ENCODE results near the gene PEPD.

DNA sequence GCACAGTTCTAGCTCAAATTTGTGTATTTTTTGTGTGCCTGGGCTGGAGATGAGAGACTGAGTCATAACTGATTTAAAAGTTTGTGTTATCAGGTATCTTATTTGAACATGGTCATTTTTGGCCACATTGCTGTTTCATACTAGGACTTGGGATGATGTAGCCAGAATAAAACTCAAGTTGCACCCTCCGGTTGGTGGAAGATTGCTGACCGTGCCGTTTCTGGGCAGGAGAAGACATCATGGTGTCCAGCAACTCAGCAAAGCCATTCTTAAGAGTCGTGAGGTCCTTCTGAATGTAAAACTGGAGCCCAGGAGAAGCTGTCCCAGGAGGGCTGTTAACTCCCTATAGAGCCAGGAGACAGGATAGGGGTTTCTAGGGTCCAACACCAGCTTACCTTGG lies 140.5 kb downstream of the PEPD start:
- TF ChIP-seq, protein P1, sequence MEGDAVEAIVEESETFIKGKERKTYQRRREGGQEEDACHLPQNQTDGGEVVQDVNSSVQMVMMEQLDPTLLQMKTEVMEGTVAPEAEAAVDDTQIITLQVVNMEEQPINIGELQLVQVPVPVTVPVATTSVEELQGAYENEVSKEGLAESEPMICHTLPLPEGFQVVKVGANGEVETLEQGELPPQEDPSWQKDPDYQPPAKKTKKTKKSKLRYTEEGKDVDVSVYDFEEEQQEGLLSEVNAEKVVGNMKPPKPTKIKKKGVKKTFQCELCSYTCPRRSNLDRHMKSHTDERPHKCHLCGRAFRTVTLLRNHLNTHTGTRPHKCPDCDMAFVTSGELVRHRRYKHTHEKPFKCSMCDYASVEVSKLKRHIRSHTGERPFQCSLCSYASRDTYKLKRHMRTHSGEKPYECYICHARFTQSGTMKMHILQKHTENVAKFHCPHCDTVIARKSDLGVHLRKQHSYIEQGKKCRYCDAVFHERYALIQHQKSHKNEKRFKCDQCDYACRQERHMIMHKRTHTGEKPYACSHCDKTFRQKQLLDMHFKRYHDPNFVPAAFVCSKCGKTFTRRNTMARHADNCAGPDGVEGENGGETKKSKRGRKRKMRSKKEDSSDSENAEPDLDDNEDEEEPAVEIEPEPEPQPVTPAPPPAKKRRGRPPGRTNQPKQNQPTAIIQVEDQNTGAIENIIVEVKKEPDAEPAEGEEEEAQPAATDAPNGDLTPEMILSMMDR (IDR thresholded peaks at IDR 0.05 in 4 of 5, conservative IDR thresholded peaks at IDR 0.05 in 1 of 5) = no peak
- no peak for TF ChIP-seq POLR2A (IDR thresholded peaks at IDR 0.05)
